Measurements from ENCODE around the gene HMGCR.

- no peak for TF ChIP-seq CTCF (IDR thresholded peaks at IDR 0.05; ENCODE audit: low read depth, low read length)
- no peak for TF ChIP-seq MAX (IDR thresholded peaks at IDR 0.05; ENCODE audit: low read depth, low read length)
- no peak for TF ChIP-seq POLR2A (IDR thresholded peaks at IDR 0.05; ENCODE audit: extremely low read depth, insufficient read length)
These were observed 1.5 kb upstream of the HMGCR start for GRCh38 chr5:75335486-75335885.
